COR-L47 (cell line): ENCODE data around the gene SPTA1.

Source experiments
- DNase-seq: peaks from one replicate; lab custom pipeline; 2025; lab: John Stamatoyannopoulos, UW

SPTA1 gene

GRCh38 chr1:158685085-158685484 is 1.4 kb downstream of the SPTA1 start:
- DNase-seq = no peak

GRCh38 chr1:158681606-158682005 is 4.9 kb downstream of the SPTA1 start:
- no peak for DNase-seq

DNA sequence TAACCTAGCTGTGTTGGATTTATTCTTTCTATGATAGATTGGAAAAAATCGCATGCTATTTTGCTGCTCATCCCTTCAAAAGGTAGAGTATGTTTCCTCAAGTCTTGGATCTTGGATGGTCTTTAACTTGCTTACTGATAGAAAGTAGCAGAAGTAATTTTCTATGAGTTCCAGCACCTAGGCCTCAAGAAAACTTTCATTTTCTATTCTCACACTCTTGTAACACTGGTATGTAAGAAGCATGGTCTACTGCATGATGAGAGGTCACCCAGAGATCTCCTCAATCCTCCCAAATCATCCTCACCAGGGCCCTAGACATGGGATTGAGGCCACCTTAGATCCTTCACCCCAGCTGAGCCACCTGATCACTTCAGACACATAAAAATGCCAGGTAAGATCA is 7.2 kb downstream of the SPTA1 start:
- DNase-seq = no peak

GRCh38 chr1:158675563-158676323 is 10.8 kb downstream of the SPTA1 start:
- DNase-seq = no peak

DNA sequence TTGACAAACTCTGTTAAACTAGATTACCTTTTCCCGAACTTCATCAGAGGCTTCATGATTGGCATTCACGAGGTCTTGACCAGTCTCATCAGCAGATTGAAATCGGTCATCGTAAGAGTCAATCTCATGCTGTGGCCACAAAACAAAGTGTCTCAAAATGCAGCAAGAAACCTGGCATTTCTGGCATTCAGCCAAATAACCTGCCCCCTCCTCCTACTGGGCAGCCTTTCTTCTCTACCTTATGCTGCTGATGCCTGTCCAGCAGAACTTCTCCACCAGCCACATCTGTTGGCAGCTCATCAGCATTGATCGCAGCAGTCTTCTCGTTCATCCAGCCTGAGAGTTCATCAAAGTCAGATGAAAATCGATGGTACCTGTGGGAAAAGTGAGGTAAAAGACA is 12.2 kb downstream of the SPTA1 start:
- no peak for DNase-seq

- no peak for DNase-seq
Observed at GRCh38 chr1:158666037-158666436, 20.5 kb downstream of the SPTA1 start.

- DNase-seq = no peak
Observed at GRCh38 chr1:158654571-158654970, 31.9 kb downstream of the SPTA1 start.

- no peak for DNase-seq
Observed at GRCh38 chr1:158654086-158654485, 32.4 kb downstream of the SPTA1 start.

- DNase-seq = no peak
Observed at GRCh38 chr1:158652721-158653334, 33.7 kb downstream of the SPTA1 start.

DNA sequence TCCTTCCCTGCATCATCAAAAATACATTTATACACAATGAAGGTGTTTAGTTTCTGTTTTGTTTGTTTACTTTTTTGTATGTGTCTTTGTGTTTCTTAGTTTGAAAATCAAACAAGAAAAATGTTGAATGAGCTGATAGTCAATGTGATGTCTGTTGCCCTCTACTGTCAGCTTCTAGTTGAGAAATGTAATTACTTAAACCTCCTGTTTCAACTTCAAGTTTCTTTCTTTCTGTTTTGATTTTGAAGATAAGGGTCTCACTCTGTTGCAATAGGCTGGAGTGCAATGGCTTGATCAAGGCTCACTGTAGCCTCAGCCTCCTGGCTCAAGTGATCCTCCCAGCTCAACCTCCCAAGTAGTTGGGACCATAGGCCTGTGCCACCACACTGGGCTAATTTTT is 37.5 kb downstream of the SPTA1 start:
- DNase-seq = no peak

- DNase-seq = no peak
Observed at GRCh38 chr1:158646465-158646864, 40.0 kb downstream of the SPTA1 start.

GRCh38 chr1:158644449-158644848 is 42.1 kb downstream of the SPTA1 start:
- no peak for DNase-seq

DNA sequence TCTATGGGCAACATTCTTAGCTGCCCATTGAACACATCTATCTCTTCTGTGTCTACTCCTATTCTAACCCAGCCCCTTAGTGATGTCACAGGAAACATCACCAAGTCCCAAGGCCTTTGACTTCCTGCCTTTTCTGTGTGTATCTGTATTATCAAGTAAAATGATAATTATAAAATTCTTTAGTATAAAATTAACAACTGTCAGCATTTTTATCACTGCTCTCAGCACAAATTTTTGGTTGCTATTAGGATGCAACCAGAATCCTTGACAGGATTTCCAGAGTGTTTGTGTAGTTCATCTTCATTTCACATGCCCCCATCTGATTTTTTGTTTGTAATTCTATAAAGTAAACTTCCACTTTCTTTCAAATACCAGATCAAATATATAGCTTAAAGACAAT is 47.6 kb downstream of the SPTA1 start:
- no peak for DNase-seq

GRCh38 chr1:158638146-158638545 is 48.4 kb downstream of the SPTA1 start:
- DNase-seq = no peak

- DNase-seq = no peak
Observed at GRCh38 chr1:158613764-158614163, 72.8 kb downstream of the SPTA1 start.

DNA sequence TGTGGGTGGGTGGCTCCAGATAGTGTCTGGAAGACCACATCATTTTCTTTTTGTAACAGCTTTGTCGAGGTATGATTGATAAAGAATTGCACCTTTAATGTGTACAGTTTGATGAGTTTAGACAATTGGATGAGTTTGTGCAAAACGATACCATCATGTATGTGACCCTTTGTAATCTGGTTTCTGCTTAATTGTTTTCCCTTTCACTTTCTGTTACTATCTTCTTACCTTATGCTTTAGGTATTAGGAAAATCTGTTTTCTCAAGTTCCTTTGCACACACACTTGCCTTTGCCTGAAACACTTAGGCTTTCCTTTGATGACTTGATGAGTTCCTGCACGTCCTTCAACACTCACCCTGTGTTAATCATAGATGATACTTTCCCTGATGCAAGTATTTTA is 74.6 kb downstream of the SPTA1 start:
- DNase-seq = no peak

GRCh38 chr1:158607296-158607695 is 79.2 kb downstream of the SPTA1 start:
- no peak for DNase-seq

- no peak for DNase-seq
Observed at GRCh38 chr1:158604968-158605367, 81.5 kb downstream of the SPTA1 start, which contains the start of gene OR10Z1. OR10Z1 (plus strand) TSS chr1:158605268; CDS start chr1:158606439, 1,171 bp downstream.

- DNase-seq = no peak
Observed at GRCh38 chr1:158600735-158601134, 85.8 kb downstream of the SPTA1 start.

DNA sequence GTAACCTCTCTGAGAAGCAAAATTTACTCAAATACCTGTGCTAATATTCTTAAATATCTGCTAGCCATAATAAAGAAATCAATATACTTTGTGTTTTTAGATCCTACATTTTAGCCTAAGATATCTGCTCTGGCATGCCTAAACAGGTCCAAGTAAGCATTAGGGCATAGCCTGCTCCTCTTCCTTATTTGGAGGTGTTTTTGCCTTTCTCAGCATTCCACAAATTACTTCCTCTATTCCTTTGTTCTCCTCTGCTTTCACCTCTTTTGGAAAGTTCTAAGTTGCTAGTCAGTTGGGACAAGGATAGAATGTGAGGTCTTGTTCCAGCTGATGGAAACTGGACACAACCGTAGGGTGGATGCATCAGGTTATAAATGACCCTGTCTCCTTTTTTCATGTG is 99.6 kb downstream of the SPTA1 start:
- DNase-seq = no peak

DNA sequence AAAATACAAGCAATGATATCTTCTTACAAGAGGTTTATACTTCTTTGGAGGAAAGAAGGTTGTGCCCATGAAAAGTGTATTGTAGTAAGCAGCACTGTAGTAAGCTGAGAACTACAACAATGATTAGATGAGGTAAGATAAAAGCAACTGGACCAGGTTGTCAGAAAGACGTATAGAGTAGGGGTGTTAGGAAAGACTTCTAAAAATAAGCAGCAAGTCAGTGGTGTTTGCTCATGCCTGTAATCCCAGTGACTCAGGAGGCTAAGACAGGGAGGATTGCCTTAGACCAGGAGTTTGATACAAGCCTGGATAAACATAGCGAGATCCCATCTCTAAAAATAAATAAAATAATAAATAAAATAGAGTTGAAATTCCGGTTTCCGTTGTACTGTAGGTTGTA is 102.6 kb downstream of the SPTA1 start:
- no peak for DNase-seq

- DNase-seq = no peak
Observed at GRCh38 chr1:158579733-158580132, 106.8 kb downstream of the SPTA1 start, which contains the start of gene OR10X1. OR10X1 (minus strand) TSS chr1:158579899; CDS start chr1:158579899, 0 bp downstream.

GRCh38 chr1:158577561-158577960 is 109.0 kb downstream of the SPTA1 start:
- DNase-seq = no peak

- no peak for DNase-seq
Observed at GRCh38 chr1:158572226-158572625, 114.3 kb downstream of the SPTA1 start.
